ENCODE data around the gene IL12RB1. TPM values are rescaled to one million over a fixed set of nuclear protein-coding genes. Genes with fewer than 3 reads are reported as not detected.
"Not testable (repeated sequence)": the region's sequence is repeated elsewhere in the genome, so short reads cannot be mapped to it uniquely, and the experiment has no call there.

IL12RB1 gene
- total RNA-seq, 3 donors from 2014 or later (not counting 1 experiment from before 2014, with no cell fraction given): 90.1 to 105 (median 95.7) TPM

DNA sequence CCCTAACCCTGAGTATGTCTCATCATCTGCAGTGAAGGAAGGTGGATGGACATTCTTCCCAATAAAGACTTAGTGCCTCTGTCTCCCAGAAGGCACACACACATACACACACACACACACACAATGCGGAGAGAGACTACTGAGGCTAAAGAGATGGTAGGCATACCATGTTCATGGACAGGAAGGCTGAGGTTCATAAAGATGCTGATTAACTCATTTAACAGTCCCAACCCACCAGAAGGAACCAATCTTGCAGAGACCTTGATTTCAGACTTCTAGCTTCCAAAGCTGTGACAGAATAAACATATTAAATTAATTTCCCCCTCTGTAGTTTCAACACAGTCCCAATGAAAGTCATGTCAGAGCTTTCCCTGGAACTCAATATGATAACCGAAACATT, 45.7 kb downstream of the IL12RB1 start:
- H3K4me1 Mint-ChIP-seq: peaks cover 20 to 24% of the 10 kb centered on the region in 2 donors
- intact Hi-C loops (cut with micrococcal nuclease): no loop called here
- 90% methylated on average over 2 of the region's 2 CpGs for WGBS (ENCODE audit: insufficient coverage)

DNA sequence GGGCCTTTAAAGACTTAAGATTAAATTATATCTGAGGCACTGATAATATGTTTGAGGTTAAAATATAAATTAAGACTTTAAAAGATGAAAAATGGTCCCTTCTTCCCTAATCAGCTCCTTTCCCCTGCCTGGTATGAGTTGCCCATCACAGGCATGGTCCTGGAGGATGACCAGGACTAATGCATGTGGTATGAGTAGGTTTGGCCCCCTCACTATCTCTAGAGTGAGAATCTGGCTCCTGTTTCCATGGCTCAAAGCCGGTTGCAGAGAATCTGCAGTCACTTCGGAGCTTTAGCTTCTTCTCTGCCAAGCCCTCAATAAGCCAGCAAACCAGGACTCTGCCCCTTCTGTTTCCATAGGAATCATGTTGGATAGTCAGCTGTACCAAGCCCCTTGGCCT, 54.6 kb downstream of the IL12RB1 start:
- H3K4me1 Mint-ChIP-seq; H3K27me3 Mint-ChIP-seq (ENCODE audit: low read depth in 2 of 2); H3K27ac Mint-ChIP-seq; H3K27me3 ChIP-seq (ENCODE audit: control insufficient read depth, insufficient read depth, low read length); intact Hi-C loops (cut with micrococcal nuclease); DNase-seq; ATAC-seq; H3K4me3 Mint-ChIP-seq; H3K27ac ChIP-seq (ENCODE audit: low read length); H3K4me3 ChIP-seq (ENCODE audit: low read length); H3K9me3 Mint-ChIP-seq; H3K36me3 ChIP-seq (ENCODE audit: control insufficient read depth, insufficient read depth, low read length); H3K9me3 ChIP-seq (ENCODE audit: control insufficient read depth, insufficient read depth, low read length); H3K36me3 Mint-ChIP-seq: not testable (repeated sequence)
- 98% methylated on average over 2 of the region's 2 CpGs for WGBS (ENCODE audit: insufficient coverage)
- peaks cover 20% of the 10 kb centered on the region for H3K4me1 ChIP-seq (ENCODE audit: control insufficient read depth, insufficient read depth, low read length)

More for the DNA sequence above, 45.7 kb downstream of the IL12RB1 start:
- H3K9me3 ChIP-seq (ENCODE audit: control insufficient read depth, insufficient read depth, low read length): peaks cover 6% of the 10 kb centered on the region
- Mint-ChIP-seq H3K36me3 (no peaks in the 10 kb centered on the region), H3K4me3 (no peak overlapping the region), H3K9me3 (no peaks in the 10 kb centered on the region), H3K27me3 (ENCODE audit: low read depth in 2 of 2) (peaks cover 7 to 16% of the 10 kb centered on the region in 2 donors), H3K27ac (no peak overlapping the region)
- TF ChIP-seq, protein P1, sequence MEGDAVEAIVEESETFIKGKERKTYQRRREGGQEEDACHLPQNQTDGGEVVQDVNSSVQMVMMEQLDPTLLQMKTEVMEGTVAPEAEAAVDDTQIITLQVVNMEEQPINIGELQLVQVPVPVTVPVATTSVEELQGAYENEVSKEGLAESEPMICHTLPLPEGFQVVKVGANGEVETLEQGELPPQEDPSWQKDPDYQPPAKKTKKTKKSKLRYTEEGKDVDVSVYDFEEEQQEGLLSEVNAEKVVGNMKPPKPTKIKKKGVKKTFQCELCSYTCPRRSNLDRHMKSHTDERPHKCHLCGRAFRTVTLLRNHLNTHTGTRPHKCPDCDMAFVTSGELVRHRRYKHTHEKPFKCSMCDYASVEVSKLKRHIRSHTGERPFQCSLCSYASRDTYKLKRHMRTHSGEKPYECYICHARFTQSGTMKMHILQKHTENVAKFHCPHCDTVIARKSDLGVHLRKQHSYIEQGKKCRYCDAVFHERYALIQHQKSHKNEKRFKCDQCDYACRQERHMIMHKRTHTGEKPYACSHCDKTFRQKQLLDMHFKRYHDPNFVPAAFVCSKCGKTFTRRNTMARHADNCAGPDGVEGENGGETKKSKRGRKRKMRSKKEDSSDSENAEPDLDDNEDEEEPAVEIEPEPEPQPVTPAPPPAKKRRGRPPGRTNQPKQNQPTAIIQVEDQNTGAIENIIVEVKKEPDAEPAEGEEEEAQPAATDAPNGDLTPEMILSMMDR (IDR thresholded peaks at IDR 0.05): no peak
- H3K36me3 ChIP-seq (ENCODE audit: control insufficient read depth, insufficient read depth, low read length): no peaks in the 10 kb centered on the region
- H3K27ac ChIP-seq (ENCODE audit: low read length): no peak overlapping the region
- peaks cover 24% of the 10 kb centered on the region for H3K4me1 ChIP-seq (ENCODE audit: control insufficient read depth, insufficient read depth, low read length)
- H3K4me3 ChIP-seq (ENCODE audit: low read length): no peak overlapping the region
- H3K27me3 ChIP-seq (ENCODE audit: control insufficient read depth, insufficient read depth, low read length): no peaks in the 10 kb centered on the region
- ATAC-seq: no peak
- DNase-seq: no peak

DNA sequence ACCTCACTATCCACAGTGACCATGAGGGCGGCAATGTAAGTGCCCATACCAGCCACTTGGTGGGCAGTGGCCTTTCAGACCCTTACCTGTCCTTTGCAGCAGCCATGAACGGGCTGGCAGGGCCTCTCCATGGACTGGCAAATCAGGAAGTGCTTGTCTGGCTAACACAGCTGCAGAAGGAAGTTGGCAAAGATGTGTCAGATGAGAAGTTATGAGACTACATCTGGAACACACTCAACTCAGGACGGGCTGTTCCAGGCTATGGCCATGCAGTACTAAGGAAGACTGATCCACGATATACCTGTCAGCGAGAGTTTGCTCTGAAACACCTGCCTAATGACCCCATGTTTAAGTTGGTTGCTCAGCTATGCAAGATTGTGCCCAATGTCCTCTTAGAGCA, 55.3 kb downstream of the IL12RB1 start:
- H3K27me3 Mint-ChIP-seq (ENCODE audit: low read depth in 2 of 2); H3K4me1 Mint-ChIP-seq; H3K4me3 ChIP-seq (ENCODE audit: low read length); H3K9me3 ChIP-seq (ENCODE audit: control insufficient read depth, insufficient read depth, low read length); H3K9me3 Mint-ChIP-seq; H3K27ac Mint-ChIP-seq; H3K27ac ChIP-seq (ENCODE audit: low read length); H3K27me3 ChIP-seq (ENCODE audit: control insufficient read depth, insufficient read depth, low read length); DNase-seq; intact Hi-C loops (cut with micrococcal nuclease); H3K36me3 Mint-ChIP-seq; H3K4me3 Mint-ChIP-seq; H3K36me3 ChIP-seq (ENCODE audit: control insufficient read depth, insufficient read depth, low read length); ATAC-seq: not testable (repeated sequence)
- 53% methylated on average over 5 of the region's 5 CpGs for WGBS (ENCODE audit: insufficient coverage)
- H3K4me1 ChIP-seq (ENCODE audit: control insufficient read depth, insufficient read depth, low read length): peaks cover 20% of the 10 kb centered on the region

DNA sequence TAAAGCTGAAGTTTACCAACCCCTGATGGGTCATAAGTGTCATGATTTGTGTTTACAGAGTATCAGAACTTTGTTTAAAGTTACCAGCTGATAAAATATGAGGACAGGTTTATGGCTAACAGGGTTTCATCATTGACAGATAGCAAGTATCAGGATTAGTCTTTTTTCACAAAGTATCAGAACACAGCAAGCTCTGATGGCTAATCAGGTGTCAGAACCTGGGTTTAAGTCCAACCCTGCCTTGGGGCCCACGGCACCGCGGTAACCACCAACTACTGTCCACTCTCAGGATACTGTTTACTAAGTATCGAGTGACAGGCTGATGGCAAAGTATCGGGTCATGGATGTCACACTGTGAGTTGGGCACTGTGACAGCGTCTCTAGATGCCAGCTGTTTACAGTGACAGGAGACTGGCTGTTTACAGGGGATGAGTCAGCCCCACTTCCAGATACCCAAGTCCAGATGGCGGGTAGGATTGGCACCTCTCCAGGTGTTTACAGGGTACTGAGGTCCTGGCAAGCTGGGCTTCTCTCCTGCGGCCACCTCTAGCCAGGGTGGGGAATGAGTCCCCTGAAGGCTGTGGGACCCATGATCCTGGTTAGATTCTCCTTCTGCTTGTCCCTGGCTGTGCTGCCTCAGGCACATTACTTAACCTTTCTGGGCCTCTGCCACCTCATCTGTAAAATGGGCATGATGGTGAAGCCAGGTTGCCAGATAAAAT, 57.0 kb downstream of the IL12RB1 start:
- Histone ChIP-seq H3K27me3 (ENCODE audit: control insufficient read depth, insufficient read depth, low read length) (no peaks in the 10 kb centered on the region), H3K4me1 (ENCODE audit: control insufficient read depth, insufficient read depth, low read length) (peaks cover 11% of the 10 kb centered on the region), H3K27ac (ENCODE audit: low read length) (no peak overlapping the region), H3K4me3 (ENCODE audit: low read length) (no peak overlapping the region), H3K36me3 (ENCODE audit: control insufficient read depth, insufficient read depth, low read length) (no peaks in the 10 kb centered on the region), H3K9me3 (ENCODE audit: control insufficient read depth, insufficient read depth, low read length) (no peaks in the 10 kb centered on the region)
- ATAC-seq (no peak), DNase-seq (no peak)
- H3K4me1 Mint-ChIP-seq: no peaks in the 10 kb centered on the region
- WGBS (ENCODE audit: insufficient coverage): 90% methylated on average over 8 of the region's 8 CpGs
- H3K36me3 Mint-ChIP-seq: no peaks in the 10 kb centered on the region
- intact Hi-C loops (cut with micrococcal nuclease): no loop called here
- no peak overlapping the region for H3K27ac Mint-ChIP-seq
- TF ChIP-seq, protein P1 (IDR thresholded peaks at IDR 0.05): no peak
- H3K27me3 Mint-ChIP-seq (ENCODE audit: low read depth in 2 of 2): no peaks in the 10 kb centered on the region
- H3K9me3 Mint-ChIP-seq: no peaks in the 10 kb centered on the region
- no peak overlapping the region for H3K4me3 Mint-ChIP-seq

Data from natural killer cell (primary cell).